Measurements from ENCODE around the gene COPS6.
"Not testable (repeated sequence)": the region's sequence is repeated elsewhere in the genome, so short reads cannot be mapped to it uniquely, and the experiment has no call there.

COPS6 gene

DNA sequence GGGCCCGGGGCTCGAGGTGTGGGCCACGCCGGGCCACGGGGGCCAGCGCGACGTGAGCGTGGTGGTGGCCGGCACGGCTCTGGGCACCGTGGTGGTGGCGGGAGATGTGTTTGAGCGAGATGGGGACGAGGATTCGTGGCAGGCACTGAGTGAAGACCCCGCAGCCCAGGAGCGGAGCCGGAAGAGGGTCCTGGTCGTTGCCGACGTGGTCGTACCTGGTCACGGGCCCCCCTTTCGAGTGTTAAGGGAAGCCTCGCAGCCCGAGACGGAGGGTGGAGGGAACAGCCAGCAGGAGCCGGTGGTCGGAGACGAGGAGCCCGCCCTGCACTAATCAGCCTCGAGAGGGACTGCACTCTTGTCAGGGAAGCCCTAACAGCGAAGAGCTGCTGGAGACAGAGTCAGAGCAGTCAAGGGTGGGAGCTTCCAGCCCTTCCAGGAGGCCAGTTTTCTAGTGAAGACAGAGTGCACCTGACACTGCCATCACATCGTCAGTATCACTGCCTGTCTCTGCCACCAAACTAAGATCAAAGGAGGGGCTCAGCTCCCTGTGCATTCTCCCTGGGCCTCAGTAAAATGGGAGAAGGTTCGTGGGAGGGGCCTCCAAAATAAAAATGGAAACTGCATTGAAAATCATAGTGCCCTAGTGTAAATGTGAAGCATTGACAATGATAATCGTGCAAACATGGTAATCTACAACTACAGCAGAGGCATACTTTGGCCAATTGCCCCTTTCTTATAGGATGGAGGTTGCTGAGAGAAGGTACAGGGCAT is 39.3 kb downstream of the COPS6 start:
- peak; percentile 36 for DNase-seq (ENCODE audit: low spot score)

DNA sequence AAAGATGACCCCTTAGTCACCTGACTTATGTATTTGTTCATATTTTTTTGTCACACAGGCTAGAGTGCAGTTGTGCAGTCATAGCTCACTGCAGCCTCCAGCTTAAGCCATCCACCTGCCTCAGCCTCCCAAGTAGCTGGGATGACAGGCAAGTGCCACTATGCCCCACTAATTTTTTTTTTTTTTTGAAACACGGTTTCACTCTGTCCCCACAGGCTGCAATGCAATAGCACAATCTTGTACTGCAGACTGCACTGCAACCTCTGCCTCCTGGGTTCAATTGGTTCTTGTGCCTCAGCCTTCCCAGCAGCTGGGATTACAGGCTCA is 39.8 kb downstream of the COPS6 start:
- no peak for DNase-seq (ENCODE audit: low spot score)

DNA sequence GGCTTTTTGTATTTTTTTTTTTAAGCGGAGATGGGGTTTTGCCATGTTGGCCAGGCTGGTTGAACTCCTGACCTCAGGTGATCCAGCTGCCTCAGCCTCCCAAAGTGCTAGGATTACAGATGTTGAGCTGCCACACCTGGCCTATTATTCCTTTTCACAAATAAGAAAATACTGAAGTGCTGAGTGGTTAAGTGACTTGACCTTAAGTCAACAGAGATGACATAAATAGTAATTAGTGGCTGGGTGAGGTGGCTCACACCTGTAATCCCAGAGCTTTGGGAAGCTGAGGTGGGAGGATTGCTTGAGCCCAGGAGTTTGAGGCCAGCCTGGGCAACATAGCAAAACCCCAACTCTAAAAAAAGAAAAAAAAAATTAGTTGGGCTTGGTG is 41.4 kb downstream of the COPS6 start:
- not testable (repeated sequence) for DNase-seq (ENCODE audit: low spot score)

DNA sequence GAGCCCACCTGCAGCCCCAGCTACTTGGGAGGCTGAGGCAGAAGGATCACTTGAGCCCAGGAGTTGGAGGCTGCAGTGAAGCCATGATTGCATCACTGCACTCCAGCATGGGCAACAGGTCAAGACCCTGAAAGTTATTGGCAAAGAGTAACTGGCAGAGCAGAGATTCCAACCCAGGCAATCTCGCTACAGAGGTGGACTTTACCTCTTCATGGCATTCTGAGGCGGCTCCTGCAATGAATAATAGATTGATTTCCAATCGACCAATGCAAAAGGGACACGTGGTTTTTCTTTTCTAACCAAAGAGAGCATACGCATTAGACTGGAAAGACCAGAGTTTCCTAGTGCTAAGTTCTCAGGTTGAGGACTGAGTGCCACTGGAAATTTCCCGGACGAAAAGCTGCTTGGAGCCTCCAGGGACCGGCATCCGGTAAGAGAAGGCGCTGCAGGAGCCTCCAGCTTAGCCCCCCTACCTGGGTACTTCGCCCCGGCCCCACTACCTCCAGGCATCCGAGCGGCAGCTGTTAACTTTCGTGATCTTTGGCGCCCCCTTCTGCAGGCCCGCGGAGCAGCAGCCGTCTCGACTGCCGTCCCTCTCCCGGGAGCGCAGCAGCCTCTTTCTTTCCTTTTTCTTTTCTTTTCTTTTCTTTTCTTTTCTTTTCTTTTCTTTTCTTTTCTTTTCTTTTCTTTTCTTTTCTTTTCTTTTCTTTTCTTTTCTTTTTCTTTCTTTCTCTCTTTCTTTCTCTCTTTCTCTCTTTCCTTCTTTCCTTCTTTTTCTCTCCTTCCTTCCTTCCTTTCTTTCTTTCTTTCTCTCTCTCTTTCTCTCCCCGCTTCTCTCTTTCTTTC is 42.1 kb downstream of the COPS6 start:
- DNase-seq (ENCODE audit: low spot score), result peak; percentile 73

DNA sequence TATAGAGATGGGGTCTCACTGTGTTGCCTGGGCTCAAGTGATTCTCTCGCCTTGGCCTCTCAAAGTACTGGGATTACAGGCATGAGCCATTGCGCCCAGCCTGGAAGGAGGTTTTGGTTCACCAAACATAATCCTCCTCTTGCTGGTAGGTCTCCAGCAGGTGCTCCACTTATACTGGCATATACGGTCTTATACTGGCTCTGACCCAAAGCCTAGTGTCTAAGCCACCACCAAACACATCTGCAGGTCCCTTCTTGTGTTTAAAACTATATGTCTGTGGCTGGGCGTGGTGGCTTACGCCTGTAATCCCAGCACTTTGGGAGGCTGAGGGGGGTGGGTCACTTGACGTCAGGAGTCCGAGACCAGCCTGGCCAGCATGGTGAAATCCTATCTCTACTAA is 43.4 kb downstream of the COPS6 start:
- DNase-seq (ENCODE audit: low spot score), result no peak

DNA sequence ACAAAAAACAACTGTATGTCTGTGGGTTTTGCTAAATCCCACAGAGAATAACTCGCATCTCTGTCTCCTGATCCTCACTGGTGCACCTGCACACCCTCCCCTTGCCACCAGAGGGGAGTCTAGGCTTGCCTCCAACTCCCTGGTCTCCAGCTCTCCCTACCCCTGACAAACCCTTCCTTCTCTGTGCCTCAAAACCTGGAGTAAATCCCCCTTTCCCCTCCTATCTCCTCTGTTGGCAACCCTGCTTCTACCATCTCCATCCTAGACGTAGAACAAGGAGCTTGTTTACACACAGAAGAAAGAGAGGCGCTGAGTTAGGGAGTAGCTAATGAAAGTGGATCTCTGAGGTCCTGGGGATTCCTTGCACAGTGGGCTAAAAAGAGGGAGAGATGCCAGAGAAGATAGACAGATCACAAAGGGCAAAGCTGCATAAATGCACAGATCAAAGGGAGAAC is 44.0 kb downstream of the COPS6 start:
- DNase-seq (ENCODE audit: low spot score), result peak; percentile 82

DNA sequence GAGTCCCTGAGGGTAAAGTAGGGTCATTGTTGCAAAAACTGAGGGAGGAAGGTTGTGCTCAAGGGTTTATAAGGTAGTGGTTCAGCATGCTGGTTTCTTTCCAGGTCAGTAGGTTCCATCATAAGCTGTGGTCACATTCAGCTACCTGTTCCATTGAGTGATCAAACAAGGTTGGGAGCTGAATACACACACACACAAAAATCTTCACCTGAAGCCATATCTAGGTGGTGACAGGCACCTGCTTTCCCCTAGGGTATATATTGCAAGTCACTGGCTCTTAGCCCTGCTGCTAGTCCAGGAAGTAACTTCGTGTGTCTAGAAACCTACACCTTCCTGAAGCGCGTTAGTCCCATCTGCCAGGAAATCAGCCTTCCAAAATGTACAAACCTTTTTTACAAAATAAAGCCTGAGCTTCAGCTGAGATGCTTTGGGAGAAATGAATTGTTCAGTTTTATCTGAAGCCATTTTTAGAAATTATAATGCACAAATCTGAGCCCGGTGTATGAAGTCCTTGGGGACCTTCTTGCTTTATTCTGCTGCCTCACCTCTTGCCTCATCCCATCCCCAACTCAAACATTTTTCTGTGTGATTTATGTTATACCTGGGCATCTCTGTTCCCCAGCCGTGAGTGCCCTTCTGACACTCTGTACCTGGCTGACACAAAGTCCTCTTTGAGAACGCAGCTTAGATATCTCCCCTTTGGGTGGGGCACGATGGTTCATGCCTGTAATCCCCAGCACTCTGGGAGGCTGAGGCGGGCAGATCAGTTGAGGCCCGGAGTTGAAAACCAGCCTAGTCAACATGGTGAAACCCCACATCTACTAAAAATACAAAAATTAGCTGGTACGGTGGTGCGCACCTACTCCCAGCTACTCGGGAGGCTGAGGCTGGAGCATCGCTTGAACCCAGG is 49.3 kb downstream of the COPS6 start:
- DNase-seq (ENCODE audit: low spot score), result no peak

DNA sequence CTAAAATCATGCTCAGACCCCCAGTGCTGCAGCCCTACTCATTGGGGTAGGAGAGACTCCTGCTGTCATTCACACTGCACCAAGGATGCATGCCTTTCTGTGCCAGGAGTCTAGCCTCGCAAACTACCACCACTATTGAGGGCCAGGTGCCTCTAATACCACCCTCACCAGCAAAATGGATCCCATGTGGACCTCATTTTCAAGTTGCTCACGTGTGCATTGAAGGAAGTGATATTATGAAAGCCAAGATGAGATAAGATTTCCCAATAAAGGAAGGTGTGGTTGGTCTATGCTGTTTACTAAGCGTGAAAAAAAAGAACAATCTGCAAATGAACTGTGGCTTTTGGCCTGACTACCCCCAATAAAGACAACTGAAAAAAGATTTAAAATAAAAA is 52.8 kb downstream of the COPS6 start:
- no peak for DNase-seq (ENCODE audit: low spot score)
